ENCODE results near the gene TMEM163.
"Not testable (repeated sequence)": the region's sequence is repeated elsewhere in the genome, so short reads cannot be mapped to it uniquely, and the experiment has no call there.

The TMEM163 gene

GRCh38 chr2:134581877-134582546 is 136.8 kb downstream of the TMEM163 start:
- no peak for DNase-seq (ENCODE audit: low read depth in 2 of 2)

- DNase-seq (ENCODE audit: low read depth in 2 of 2), result no peak
Observed at GRCh38 chr2:134578316-134578715, 140.5 kb downstream of the TMEM163 start.

GRCh38 chr2:134576478-134576877 is 142.3 kb downstream of the TMEM163 start:
- no peak for DNase-seq (ENCODE audit: low read depth in 2 of 2)

GRCh38 chr2:134575888-134576287 is 142.9 kb downstream of the TMEM163 start:
- no peak for DNase-seq (ENCODE audit: low read depth in 2 of 2)

- DNase-seq (ENCODE audit: low read depth in 2 of 2), result no peak
Observed at GRCh38 chr2:134574611-134575330, 144.0 kb downstream of the TMEM163 start.

GRCh38 chr2:134573724-134574123 is 145.1 kb downstream of the TMEM163 start:
- no peak for DNase-seq (ENCODE audit: low read depth in 2 of 2)

- no peak for DNase-seq (ENCODE audit: low read depth in 2 of 2)
Observed at GRCh38 chr2:134573085-134573370, 145.8 kb downstream of the TMEM163 start.

- no peak for DNase-seq (ENCODE audit: low read depth in 2 of 2)
Observed at GRCh38 chr2:134572314-134573084, 146.3 kb downstream of the TMEM163 start.

- no peak for DNase-seq (ENCODE audit: low read depth in 2 of 2)
Observed at GRCh38 chr2:134570676-134571075, 148.1 kb downstream of the TMEM163 start.

- no peak for DNase-seq (ENCODE audit: low read depth in 2 of 2)
Observed at GRCh38 chr2:134568413-134568812, 150.4 kb downstream of the TMEM163 start.

- no peak for DNase-seq (ENCODE audit: low read depth in 2 of 2)
Observed at GRCh38 chr2:134567666-134568065, 151.1 kb downstream of the TMEM163 start.

- not testable (repeated sequence) for DNase-seq (ENCODE audit: low read depth in 2 of 2)
Observed at GRCh38 chr2:134564955-134565354, 153.8 kb downstream of the TMEM163 start.

- no peak for DNase-seq (ENCODE audit: low read depth in 2 of 2)
Observed at GRCh38 chr2:134564549-134564948, 154.3 kb downstream of the TMEM163 start.

GRCh38 chr2:134558208-134558830 is 160.5 kb downstream of the TMEM163 start:
- DNase-seq (ENCODE audit: low read depth in 2 of 2), result no peak

- no peak for DNase-seq (ENCODE audit: low read depth in 2 of 2)
Observed at GRCh38 chr2:134555411-134555810, 163.4 kb downstream of the TMEM163 start.

- no peak for DNase-seq (ENCODE audit: low read depth in 2 of 2)
Observed at GRCh38 chr2:134553657-134554056, 165.1 kb downstream of the TMEM163 start.

GRCh38 chr2:134550566-134551164 is 168.1 kb downstream of the TMEM163 start:
- DNase-seq (ENCODE audit: low read depth in 2 of 2), result no peak

GRCh38 chr2:134549104-134549503 is 169.7 kb downstream of the TMEM163 start:
- peak; percentile 7 to 20 for DNase-seq (ENCODE audit: low read depth in 2 of 2)

GRCh38 chr2:134540990-134541389 is 177.8 kb downstream of the TMEM163 start:
- no peak for DNase-seq (ENCODE audit: low read depth in 2 of 2)

GRCh38 chr2:134539981-134540380 is 178.8 kb downstream of the TMEM163 start:
- DNase-seq (ENCODE audit: low read depth in 2 of 2), result no peak

- DNase-seq (ENCODE audit: low read depth in 2 of 2), result no peak
Observed at GRCh38 chr2:134537702-134538101, 181.1 kb downstream of the TMEM163 start.

GRCh38 chr2:134537121-134537520 is 181.7 kb downstream of the TMEM163 start:
- no peak for DNase-seq (ENCODE audit: low read depth in 2 of 2)
